AG08396 (cell line): ENCODE results near the gene SDHA.
"Not testable (repeated sequence)": the region's sequence is repeated elsewhere in the genome, so short reads cannot be mapped to it uniquely, and the experiment has no call there.

Experiments used
- DNase-seq: peaks from one replicate; pipeline ENCODE4 v3.0.0; 2012; ENCODE audit warnings: low spot score, mixed read lengths

The SDHA gene

GRCh38 chr5:186091-187041 is 31.8 kb upstream of the SDHA start:
- DNase-seq, result no peak

- DNase-seq, result no peak
Observed at GRCh38 chr5:187042-187431, 31.1 kb upstream of the SDHA start.

GRCh38 chr5:187617-188451 is 30.3 kb upstream of the SDHA start:
- no peak for DNase-seq

- peak; percentile 96 for DNase-seq
Observed at GRCh38 chr5:188488-189481, 29.3 kb upstream of the SDHA start.

- DNase-seq, result no peak
Observed at GRCh38 chr5:189486-189885, 28.6 kb upstream of the SDHA start.

- no peak for DNase-seq
Observed at GRCh38 chr5:189976-190365, 28.1 kb upstream of the SDHA start.

GRCh38 chr5:190366-191035 is 27.6 kb upstream of the SDHA start:
- DNase-seq, result no peak

- DNase-seq, result no peak
Observed at GRCh38 chr5:191036-191948, 26.8 kb upstream of the SDHA start, which contains the start of gene LRRC14B. Gene LRRC14B, plus strand, starts transcription at chr5:191495. Its CDS starts 44 bp downstream, at chr5:191539.

GRCh38 chr5:191949-192690 is 26.0 kb upstream of the SDHA start:
- no peak for DNase-seq

- no peak for DNase-seq
Observed at GRCh38 chr5:192691-192969, 25.5 kb upstream of the SDHA start.

- DNase-seq, result no peak
Observed at GRCh38 chr5:192970-193831, 24.9 kb upstream of the SDHA start.

GRCh38 chr5:194102-194501 is 24.0 kb upstream of the SDHA start:
- DNase-seq, result no peak

- DNase-seq, result no peak
Observed at GRCh38 chr5:194603-195209, 23.4 kb upstream of the SDHA start.

- DNase-seq, result no peak
Observed at GRCh38 chr5:195401-196160, 22.5 kb upstream of the SDHA start.

GRCh38 chr5:196350-196749 is 21.8 kb upstream of the SDHA start:
- no peak for DNase-seq

- DNase-seq, result not testable (repeated sequence)
Observed at GRCh38 chr5:197031-197430, 21.1 kb upstream of the SDHA start.

GRCh38 chr5:197892-198489 is 20.1 kb upstream of the SDHA start:
- DNase-seq, result no peak
